Activated naive CD4-positive, alpha-beta T cell treated with anti-CD3 and anti-CD28 coated beads, Interleukin-2, amount 50 U/mL, for 16 hours (primary cell): ENCODE measurements around the gene LPP.

Experiments
- DNase-seq: peaks from one replicate; pipeline ENCODE4 v3.0.0-alpha.2; 2020

Gene LPP

DNA sequence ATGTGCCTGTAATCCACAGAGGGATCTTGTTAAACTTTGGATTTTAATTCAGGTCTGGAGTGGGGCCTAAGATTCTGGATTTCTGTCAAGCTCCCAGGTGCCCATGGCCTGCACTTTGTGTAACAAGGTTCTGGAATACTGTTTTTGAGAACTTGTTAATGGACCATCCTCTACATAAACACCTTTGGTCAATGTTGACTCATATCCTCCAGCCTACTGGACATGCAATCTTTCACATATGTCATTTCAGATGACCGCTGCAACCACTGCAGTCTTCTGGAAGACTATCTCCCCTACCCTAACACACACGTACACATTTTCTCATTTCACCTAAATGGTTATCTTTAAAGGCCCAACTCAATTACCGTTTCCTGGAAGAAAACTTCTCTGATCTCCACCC lies 715.7 kb downstream of the LPP start:
- DNase-seq, result no peak

DNA sequence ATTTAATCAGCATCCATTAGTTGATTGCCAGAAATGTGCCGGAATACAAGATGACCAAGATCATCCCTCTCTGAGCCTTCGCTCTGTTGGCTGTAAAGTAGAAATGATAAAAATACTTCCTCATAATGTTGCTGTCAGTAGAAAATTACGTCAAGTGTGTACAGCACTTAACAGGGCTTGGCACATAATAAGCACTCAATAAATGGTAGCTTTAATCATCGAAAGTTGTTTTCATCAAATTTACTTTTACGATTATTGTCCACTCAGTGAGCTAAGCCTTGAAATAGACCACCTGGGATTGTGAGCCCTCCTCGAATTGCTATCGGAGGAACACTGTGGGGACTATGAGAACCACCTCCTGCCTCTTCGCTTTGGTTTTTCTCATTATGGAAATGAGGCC lies 716.5 kb downstream of the LPP start:
- DNase-seq, result no peak

DNA sequence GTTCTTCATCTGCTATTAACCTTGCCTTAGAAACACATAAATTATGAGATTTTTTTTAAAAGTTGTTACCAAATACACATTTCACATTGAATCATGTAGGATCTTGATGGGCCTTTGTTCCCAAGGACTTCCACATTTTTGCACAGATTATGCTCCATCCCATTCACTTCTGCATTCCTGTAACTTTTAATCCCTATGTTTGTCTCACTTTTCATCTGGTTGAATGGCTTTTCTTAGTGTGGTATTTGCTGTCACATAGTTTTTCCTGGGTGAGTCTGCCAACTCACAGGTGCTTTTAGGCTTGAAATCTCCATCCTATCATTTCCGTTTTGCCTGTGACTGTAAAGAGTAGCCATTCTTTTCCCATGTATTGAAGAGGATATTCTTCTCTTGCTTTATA lies 720.6 kb downstream of the LPP start:
- no peak for DNase-seq

DNA sequence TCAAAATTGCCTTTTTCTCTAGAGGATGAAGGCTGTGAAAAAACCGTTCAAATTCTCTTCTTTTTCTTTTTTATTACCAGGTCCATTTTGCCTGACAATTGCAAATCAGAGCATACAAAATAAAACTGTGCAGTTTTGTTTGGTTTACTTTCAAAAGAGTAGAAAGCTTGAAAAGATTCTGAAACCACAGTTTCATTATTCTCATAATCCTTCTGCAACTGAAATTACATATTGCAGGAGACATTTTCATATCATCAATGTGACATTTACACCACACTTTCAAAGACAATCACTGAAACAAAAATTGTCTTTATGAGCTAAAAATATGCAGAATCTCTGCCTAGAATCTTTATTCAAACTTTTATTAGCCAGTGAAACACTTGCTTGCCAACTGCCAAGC lies 721.5 kb downstream of the LPP start:
- DNase-seq, result no peak

DNA sequence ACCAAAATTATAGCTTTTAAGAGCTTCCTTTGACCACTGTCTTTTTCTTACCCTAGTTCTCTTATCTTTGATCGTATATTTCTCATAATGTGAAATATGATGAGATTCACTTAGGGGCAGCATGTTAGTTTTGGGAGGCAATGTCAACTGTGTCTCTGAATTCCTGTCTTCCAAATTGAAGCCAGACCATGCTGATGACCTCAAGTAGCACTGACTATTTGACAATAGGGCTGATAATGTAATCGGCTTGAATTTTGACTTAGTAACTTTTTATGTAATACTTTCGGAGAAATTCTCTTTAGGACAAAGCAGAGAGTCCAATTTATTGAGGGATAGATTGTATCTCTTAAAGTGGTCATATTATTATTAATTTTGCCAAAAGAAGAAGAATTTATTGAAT lies 722.4 kb downstream of the LPP start:
- no peak for DNase-seq

DNA sequence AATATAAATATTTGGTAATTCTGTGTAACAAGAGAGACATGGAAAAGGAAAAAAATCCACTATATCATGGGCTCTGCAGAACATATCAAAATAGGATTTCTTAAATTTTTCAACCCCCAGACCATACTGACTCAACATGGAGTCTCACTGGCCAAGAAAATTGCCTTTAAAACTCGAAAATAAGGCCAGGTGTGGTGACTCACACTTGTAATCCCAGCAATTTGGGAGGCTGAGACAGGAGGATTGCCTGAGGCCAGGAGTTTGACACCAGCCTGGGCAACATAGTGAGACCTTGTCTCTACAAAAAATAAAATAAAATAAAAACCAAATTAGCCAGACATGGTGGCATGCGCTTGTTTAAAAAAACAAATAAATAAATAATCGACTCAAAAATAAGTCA lies 723.4 kb downstream of the LPP start:
- DNase-seq, result no peak

DNA sequence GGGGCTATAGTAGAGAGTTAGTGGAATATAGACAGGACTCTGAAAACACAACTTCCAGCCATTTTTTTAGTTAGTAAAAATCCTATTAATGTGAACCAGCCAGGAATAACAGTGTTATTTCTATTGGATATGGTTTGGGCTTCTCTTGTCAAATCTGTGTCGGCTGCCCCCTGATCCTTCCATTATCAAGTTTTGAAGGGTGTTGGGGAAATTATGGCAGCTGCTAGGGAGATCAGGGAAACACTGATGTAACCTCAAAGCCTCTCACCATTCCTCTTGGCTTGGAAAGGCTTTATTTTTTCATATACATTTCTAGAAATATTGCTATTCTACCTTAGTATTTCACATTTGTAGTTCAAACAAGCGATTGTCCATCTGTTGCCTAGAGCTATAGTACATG lies 724.1 kb downstream of the LPP start:
- DNase-seq, result no peak

DNA sequence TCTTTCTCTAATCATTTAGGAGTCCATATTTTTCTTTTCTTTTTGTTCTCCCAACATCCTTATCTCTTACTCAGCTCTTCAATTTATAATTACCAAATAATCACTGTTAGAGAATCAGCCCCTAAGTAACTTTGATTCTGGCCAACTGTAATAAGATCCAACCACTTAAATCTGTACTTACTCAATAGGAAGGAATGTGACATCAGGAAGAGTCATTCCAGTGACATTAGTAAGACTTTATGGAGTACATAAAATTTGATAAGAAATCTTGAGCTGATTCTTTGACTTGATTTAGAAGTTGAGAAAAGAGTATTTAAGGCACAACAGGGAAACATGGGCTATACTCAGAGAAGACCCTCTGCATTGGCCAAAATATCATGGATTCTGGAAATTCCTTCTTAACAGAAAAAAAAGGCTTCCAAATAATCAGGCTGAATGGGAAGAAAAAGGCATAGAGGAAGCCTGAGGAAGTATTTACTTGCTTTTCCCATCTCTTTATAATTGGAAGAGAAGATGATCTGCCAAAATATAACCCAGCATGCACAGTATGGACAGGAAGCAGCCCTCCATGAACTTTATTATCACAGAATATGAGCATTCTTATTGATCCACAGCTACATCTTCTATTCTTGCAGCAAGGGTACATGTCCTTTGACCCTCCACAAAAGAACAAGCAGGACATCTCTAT lies 728.1 kb downstream of the LPP start:
- DNase-seq, result no peak

DNA sequence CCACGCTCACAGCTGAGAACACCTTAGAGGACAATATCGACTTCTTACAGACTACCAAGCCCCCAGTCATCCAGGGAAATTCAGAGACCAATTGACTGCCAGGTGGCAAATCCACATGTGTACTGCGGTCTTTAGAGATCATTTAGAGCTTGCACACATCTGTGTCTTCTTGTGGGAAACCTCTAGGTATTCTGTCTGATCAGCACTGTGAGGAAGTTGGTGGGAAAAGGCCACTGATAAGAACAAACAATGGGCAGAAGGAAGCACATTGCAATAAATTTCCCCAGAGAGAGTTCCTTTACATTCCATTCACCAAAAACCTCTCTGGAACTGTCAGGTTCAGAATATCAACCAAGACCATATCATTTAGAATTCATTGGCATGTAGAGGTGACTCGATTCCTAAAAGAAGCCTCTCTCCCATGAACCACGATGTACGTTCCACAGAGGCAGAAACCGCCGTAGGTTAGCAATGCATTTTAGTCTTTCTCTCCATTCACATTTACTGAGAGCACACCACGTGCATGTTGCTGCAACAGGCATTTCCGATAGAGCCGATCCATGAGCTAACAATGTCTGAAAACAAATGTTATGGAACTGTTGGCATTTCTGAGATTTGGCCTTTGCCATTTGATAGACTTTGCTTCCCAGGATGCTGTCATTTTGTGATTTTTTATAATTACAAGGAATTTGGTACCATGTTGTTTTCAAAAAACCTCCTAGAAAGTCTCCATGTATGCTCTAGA lies 730.5 kb downstream of the LPP start:
- no peak for DNase-seq

DNA sequence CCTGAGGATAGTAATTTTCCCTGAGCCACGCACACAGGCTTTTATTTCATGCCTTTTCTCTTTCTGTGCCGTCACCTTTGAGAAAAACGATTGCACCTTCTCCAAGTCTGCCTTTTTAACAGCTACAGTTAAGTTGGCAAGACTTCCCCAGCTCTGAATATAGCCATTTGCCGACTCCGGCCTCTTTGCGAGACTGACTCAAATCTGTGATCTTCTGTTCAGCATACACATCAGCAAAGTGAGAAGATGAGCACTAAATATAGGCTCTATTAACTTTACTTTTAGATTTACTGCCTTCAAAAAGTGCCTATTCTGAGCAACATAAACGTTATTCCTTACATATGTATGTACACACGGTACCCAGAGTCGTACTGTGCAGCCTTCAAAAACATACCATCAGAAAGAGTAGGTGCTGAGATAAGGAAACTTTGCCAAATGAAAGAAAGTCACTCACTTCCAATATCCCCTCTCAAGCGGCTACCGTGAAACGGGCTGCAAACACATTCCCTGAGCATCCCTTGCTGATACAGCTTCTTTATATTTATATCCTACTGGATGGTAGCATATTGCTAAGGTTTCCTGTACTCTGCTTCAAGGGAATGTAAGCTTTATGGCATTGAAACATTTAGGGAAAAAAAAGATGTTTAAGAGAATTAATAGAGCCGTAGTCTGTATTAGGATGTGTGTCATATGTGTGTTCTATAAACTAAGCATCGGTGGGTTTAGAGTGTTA lies 734.5 kb downstream of the LPP start:
- no peak for DNase-seq

DNA sequence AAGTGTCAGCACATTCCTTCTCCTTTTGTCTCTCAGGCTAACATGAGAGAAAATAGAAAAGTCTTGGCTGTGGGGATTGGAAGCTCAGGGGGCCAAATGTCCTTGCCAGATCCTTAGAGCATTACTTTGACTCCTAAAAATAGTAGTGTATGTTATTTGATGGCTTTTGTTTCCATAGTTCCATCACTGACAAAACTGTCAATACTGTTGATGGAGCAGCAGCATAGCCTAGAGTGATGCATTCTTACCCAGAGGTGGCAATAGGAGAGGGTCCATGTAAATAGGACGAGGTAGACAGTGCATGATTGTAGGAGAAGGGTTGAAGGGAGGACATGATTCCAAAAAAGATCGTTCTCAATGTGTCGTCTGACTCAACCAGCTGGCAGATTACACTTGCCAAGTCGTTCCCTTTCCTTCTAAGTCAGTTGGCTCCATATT lies 735.1 kb downstream of the LPP start:
- DNase-seq, result no peak

DNA sequence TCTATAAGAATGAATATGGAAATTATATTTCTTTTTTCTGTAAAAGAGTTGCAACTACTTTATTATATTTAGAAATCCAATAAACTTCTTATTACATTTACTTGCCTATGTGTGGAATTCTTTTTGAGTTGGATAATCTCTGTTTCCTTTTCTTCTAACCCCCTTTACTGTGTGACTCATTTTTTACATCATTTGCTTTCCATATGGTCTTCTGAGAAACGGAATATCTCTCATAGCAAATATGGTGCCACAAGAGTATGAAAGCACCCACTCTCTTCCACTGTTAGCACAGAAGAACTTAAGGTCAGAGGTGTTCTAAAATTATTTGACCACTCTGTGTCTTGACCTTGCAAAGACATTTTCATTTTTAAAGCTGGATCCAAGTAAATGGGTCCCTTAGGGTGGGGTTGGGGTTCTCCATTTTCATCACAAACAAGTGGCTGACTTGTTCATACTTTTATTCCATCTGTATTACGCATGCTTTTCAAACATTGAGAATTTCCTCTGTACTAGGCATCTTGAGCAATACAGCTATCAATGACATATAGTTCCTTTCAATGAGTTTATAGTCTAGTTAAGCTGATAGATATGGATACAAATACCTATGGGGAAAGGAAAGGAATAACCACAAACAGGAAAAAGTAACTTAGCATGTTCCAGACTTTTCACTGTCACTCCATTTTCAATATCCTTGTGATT lies 736.8 kb downstream of the LPP start:
- no peak for DNase-seq

DNA sequence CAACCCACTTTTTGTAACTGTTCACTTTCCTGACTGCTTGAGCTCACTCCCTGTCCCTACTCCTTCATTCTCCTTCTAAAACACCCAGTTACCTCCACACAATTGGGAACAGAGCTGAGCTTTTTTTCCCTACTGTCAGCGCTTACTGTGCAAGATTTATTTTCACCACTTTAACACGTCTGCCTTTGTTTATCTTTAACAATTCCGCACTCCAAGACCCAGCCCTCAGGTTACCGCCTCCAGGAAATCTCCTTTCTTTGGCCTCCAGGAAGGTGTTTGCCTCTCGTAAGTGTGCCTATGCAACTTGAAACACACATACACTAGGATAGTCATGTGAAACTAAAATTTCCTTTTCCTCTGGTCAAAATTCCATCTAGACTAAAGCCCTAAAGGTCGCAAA lies 745.9 kb downstream of the LPP start:
- no peak for DNase-seq

DNA sequence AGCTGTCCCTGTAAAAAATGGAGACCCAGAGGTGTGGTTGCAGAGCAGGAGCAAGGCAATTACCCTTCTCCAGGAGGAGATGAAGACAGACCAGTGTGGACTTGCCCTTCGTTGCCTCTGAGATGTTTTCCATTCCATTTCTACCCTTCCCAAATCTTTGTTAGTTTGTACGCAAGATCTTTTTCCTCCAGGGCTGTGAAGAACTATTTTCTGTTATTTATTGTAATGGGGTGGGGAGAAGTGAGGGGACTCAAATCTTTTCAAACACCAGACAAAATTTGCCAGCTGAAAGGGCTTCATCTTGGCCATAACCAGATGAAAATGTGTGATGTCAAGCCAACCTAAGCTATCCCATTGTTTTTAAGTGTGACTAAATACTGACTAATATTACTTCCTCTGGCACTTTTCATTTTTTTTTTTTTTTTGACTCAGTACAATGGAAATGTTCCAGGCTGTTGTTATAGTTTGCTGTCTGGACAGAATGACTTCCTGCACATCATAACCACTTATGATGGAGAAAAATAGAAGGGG lies 746.5 kb downstream of the LPP start:
- no peak for DNase-seq

DNA sequence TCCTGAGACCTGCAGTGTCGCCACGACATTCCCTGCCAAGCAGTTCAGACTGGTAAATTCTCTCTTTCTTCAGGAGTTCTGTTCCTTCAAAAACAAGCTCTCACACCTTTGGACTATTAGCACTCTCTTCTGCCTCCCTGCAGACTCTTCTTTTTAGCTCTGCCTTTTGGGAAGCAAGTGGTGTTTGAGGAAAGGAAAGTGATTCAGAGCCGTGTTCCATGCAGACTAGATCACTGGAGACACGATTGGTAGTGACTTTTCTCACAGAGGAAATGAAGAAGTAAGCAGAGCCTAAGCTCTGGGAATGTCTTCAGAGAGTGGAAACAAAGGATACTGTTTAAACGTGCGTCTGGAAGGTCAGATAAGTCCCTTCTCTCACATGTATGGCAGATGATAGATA lies 747.2 kb downstream of the LPP start:
- no peak for DNase-seq

DNA sequence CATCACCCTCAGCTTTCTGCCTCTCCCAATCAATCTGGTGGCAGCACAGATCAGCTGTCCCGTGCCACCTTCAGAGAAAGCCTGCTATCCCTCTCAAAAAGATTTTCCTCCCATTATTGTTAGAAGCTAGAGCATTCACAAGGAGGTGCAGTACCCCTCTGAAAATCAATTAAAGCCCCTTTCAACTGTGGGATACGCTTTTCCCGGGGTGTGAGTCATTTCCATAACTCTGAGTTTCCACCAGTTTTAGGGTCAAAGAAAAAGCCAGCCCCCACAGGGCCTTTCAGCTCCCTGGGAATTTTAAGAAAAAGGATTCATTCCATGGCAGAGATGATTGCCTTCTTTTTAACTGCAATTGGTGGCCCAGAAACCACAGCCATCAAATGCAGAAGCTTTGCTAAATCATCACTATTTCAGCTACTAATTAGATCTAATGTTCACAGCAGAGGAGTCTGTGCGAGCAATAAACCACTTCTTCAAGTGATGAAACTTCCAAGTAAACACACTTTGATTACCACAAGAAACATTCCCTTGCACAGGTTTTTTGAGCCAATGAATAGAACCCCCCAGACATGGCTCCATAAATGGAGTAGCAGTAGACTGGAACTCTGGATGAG lies 747.8 kb downstream of the LPP start:
- DNase-seq, result no peak

DNA sequence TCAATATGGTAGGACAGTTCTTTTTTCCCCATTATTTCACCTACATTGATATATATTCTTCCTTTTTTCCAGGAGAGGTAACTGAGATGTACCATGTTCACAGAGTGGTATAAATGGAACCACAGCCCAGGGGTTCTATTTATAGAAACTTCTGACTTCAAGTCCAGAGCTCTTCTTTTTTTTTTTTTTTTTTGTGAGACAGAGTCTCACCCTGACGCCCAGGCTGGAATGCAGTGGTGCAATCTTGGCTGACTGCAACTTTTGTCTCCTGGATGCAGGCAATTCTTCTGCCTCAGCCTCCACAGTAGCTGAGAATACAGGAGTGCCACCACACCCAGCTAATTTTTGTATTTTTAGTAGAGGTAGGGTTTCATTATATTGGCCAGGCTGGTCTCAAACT lies 750.7 kb downstream of the LPP start:
- no peak for DNase-seq

DNA sequence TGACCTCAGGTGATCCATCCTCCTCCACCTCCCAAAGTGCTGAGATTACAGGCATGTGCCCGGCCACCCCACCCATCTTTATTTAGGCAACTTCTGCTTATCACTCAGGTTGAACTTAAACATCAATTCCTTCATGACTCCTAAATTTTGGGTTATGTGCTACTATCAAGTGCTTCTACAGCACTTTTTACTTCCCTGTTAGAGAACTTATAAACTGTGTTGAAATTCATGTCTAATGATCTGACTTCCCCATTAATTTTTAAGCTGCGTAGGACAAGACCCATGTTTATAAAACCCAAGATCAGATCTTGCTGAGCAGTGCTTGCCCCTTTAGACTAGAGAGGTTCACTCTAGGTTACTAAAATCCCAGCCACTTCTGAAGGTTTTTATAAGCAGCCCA lies 751.6 kb downstream of the LPP start:
- DNase-seq, result no peak

DNA sequence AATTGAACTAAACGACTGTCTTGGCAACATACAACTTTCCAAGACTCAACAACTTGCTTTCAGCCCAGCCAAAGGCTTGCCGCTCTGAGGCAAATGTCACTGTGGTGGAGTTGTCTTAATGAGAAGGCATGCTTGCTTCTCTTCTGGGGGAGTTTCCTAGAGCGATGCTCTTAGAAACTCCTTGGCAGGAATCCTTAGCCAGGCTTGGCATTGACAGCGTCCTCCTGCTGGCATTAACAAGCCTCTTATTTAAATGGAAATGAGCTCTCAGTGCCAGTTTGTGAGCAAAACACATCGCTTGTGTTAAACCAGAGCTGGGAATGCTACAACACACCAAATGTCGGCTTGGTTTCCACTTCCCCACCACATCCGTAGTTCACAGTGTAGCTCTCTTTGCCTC lies 752.3 kb downstream of the LPP start:
- no peak for DNase-seq

DNA sequence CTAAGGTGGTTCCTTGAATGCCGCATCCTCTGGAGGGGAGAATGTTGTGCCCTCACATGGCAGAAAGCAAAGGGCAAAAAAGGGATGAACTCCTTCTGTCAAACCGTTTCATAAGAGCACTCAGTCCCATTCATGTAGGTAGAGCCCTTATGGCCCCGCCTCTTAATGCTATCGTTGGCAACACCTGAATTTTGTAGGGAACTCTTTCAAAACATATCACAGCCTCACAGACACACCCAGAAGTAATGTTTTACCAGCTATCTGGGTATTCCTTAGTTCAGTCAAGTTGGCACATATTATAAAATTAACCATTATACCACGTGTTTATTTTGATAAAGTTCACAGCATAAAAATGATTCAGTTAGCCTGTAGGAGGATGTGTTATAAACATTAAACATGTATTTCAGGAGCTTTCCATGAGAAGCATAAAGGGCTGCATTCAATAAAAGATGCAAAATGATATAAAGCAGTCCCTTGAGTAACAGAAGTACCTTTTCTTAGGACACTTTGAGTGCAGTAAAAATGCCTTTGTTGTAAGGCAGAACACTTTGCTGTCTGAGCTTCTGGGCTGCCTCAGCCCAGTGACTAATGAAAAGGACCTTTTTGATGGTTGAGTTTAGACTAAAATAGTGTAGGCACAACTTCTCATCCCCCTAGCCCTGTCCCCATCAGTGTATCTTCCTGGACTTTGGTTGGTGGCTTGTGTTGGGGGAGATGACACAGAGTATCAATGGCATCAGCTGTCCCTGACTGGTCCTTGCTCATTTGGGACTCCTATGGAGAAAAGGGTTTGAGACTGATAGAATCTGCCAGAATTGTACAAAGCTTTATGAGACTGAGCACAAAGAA lies 754.3 kb downstream of the LPP start:
- DNase-seq, result no peak

DNA sequence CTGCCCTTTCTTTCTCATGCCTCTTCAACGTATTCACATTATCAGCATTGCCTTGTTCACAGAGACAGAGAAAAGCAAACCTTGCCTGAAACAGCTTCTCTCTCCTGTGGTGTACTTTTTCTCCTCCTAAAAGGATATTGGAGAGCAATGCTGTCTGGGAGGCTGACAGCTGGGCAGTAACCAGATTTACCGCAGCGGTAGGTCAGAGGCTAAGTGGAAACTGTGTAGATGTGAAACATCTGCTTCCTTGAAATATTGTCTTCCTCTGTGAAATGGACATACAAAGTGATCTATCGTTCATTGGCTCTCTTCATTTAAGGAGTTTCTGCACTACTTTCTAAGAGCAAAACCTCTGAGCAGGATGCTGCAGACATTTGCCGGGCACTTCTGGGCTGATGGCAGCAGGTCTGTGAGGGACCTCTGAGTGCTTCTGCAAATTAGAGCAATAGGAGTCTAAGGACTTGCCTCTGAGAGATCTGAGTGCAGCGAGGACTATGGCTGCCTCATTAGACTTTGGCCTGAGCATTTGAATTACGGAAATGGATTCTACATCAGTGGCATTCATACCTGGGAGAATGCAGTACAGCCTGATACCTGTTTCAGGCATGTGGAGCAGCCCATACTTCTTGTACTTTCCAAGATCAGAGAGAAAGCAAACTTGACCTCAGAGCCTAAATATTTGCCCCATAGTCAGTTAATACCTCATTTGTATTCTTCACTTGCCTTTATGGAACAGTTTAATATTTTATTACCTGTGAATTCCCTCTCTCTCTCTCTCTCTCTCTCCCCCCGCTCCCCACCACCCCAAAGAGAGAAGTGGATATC lies 757.3 kb downstream of the LPP start:
- no peak for DNase-seq
